ENCODE data around the gene PTTG2. TPM values are rescaled to one million over a fixed set of nuclear protein-coding genes. Genes with fewer than 3 reads are reported as not detected.

PTTG2 gene
- total RNA-seq, 1 experiment from 2014 or later = not detected

Other genes starting within 250 kb of the PTTG2 start
- 30.4 and 40.3 TPM in 2 replicates for gene PGM2, start 133.7 kb upstream of the PTTG2 start, total RNA-seq (2014; rRNA removed; shearing (Covaris generic); ENCODE audit: low replicate concordance)
- 30.5 and 47.9 TPM in 2 replicates for gene TBC1D1, start 69.3 kb upstream of the PTTG2 start, total RNA-seq (2014; rRNA removed; shearing (Covaris generic); ENCODE audit: low replicate concordance)